Esophagus muscularis mucosa (tissue), 4 donors: ENCODE results near the gene NTRK2. TPM values are rescaled to one million over a fixed set of nuclear protein-coding genes. Genes with fewer than 3 reads are reported as not detected.

Experiments
- DNase-seq: peaks from one replicate; pipeline ENCODE4 v3.0.0-alpha.2; 2017; ENCODE audit errors: extremely low spot score
- H3K27ac ChIP-seq, 4 donors: fragments of 200-600 bp; sonication (generic); replicated peaks in 1 of 4; 1 replicate in 3 of 4; 2 replicates in 1 of 4; pipeline ENCODE4 v1.5.1; 2016 to 2019; ENCODE audit warnings: mild to moderate bottlenecking in 1 of 4
- H3K27me3 ChIP-seq, 4 donors: fragments of 200-600 bp; sonication (generic); one replicate each; pipeline versions ENCODE4 v1.5.1 to v1.6.0; 2016 to 2019
- H3K36me3 ChIP-seq, 4 donors: fragments of 200-600 bp; sonication (generic); one replicate each; pipeline ENCODE4 v1.5.1; 2016 to 2019
- H3K4me1 ChIP-seq, 4 donors: fragments of 200-600 bp; sonication (generic); one replicate each; pipeline ENCODE4 v1.5.1; 2016 to 2019
- H3K4me3 ChIP-seq, 4 donors: fragments of 200-600 bp; sonication (generic); 1 replicate in 2 of 4; 2 replicates in 2 of 4; pipeline ENCODE4 v1.5.1; 2016 to 2019; ENCODE audit warnings: mild to moderate bottlenecking in 4 of 4, moderate library complexity in 1 of 4
- H3K9me3 ChIP-seq, 4 donors: fragments of 200-600 bp; sonication (generic); 1 replicate in 3 of 4; 2 replicates in 1 of 4; pipeline ENCODE4 v1.5.1; 2016 to 2019
- CTCF ChIP-seq, 3 experiments: fragments of 200-600 bp in 2 of 3; fragments of 450-650 bp in 1 of 3; sonication (generic) in 2 of 3; IDR thresholded peaks; one replicate each; pipeline ENCODE4 v1.5.1; 2017 to 2019; ENCODE audit warnings: antibody characterized with exemption in 3 of 3, mild to moderate bottlenecking in 2 of 3, moderate library complexity in 1 of 3
- EP300 ChIP-seq: sonication (generic); formaldehyde crosslinking; IDR thresholded peaks from one replicate; pipeline ENCODE4 v1.6.1; 2017; ENCODE audit warnings: antibody characterized with exemption
- POLR2A ChIP-seq: fragments of 450-650 bp; IDR thresholded peaks from one replicate; pipeline ENCODE4 v1.6.1; 2017; ENCODE audit warnings: antibody characterized with exemption, moderate library complexity, mild to moderate bottlenecking, low read depth
- POLR2AphosphoS5 ChIP-seq, 2 donors: sonication (generic); formaldehyde crosslinking; IDR thresholded peaks; one replicate each; pipeline ENCODE4 v1.6.1; 2017; ENCODE audit warnings: antibody characterized with exemption in 2 of 2
- WGBS: methylation state at CpG from one replicate; pipeline ENCODE4 v1.1.5; 2018; 5-methylcytosine and 5-hydroxymethylcytosine counted together
- intact Hi-C: fragments of 100-400 bp; cut with DNase I; formaldehyde crosslinking; loops from one replicate; pipeline ENCODE4 v1.15.1; 2023
- total RNA-seq, 4 donors: library from RNA; depleted of rRNA; stranded (reverse); fragments of >200 nt; gene quantifications; one replicate each; pipeline versions ENCODE4 v1.1.0 to v1.2.1, GENCODE V29; 2016

Gene NTRK2
- total RNA-seq, 4 donors from 2014 or later = 1.2 to 6.3 (median 5.5) TPM

DNA sequence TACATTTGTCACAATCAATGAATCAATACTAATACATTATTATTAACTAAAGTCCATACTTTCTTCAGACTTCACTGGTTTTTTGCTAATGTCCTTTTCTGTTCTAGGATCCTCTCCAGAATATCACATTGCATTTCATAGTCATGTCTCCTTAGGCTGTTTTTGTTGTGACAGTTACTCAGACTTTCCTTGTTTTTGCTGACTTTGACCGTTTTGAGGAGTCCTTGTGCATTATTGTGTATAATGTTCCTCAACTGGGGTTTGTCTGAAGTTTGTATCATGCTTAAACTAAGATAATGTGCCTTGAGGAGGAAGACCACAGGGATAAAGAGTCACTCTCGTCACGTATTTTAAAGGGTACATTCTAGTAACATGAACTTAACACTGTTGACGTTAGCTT is 376.9 kb downstream of the NTRK2 start:
- no peak for DNase-seq
- intact Hi-C loops = no loop called here
- H3K27me3 ChIP-seq = peaks cover 0 to 4% (median 0%) of the 10 kb centered on the region in 4 donors
- H3K4me1 ChIP-seq = no peaks in the 10 kb centered on the region
- H3K27ac ChIP-seq = no peak overlapping the region
- no peak overlapping the region for H3K4me3 ChIP-seq
- no peaks in the 10 kb centered on the region for H3K36me3 ChIP-seq
- H3K9me3 ChIP-seq = no peaks in the 10 kb centered on the region
- no peak for TF ChIP-seq EP300
- TF ChIP-seq CTCF (IDR thresholded peaks at IDR 0.05) = no peak
- no peak for TF ChIP-seq POLR2A
- TF ChIP-seq POLR2AphosphoS5 (IDR thresholded peaks at IDR 0.05) = no peak
- WGBS = 79% methylated on average over 4 of the region's 4 CpGs

DNA sequence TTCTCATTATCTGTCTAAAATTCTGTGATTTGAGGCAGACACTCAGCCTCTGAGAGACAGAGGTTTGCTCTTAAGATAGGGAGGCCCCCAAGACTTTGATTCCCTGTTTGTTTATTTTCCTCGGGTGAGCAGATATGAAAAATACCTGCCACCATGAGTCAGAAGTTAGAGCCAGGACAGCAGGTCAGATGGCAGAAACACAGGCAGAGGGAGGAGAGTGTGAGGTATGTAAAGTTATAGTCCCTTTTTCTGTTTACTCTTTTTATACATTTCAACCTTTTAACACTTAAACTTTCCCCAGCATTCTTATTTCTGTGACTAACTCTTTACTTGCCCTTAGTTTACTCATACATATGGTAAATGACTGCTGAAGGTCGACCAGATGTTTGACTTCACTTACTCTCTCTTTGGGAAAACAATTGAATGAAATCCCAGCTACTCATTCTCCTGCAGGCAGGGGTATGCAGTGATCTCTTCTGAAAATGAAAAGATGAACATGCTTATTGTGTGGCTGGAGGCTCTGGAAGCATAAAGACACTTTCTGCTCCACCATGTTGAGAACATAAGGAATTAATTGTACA is 383.8 kb downstream of the NTRK2 start:
- intact Hi-C loops = no loop called here
- 17% methylated on average over 2 of the region's 2 CpGs for WGBS
- TF ChIP-seq CTCF (IDR thresholded peaks at IDR 0.05) (no peak), POLR2AphosphoS5 (IDR thresholded peaks at IDR 0.05) (no peak), POLR2A (no peak)
- no peak for DNase-seq
- Histone ChIP-seq H3K9me3 (no peaks in the 10 kb centered on the region), H3K27me3 (peaks cover 0 to 4% (median 0%) of the 10 kb centered on the region in 4 donors), H3K4me3 (no peak overlapping the region), H3K36me3 (no peaks in the 10 kb centered on the region), H3K27ac (no peak overlapping the region), H3K4me1 (no peaks in the 10 kb centered on the region)

GRCh38 chr9:85054017-85054416 is 384.5 kb downstream of the NTRK2 start:
- DNase-seq = no peak
- Histone ChIP-seq H3K36me3 (no peaks in the 10 kb centered on the region), H3K27me3 (peaks cover 0 to 4% (median 0%) of the 10 kb centered on the region in 4 donors), H3K9me3 (no peaks in the 10 kb centered on the region), H3K27ac (no peak overlapping the region), H3K4me1 (no peaks in the 10 kb centered on the region), H3K4me3 (no peak overlapping the region)
- no peak for TF ChIP-seq EP300
- TF ChIP-seq POLR2AphosphoS5 (IDR thresholded peaks at IDR 0.05) = no peak
- no peak for TF ChIP-seq POLR2A
- TF ChIP-seq CTCF (IDR thresholded peaks at IDR 0.05) = no peak
- intact Hi-C loops = no loop called here
- WGBS = 94% methylated on average over 4 of the region's 4 CpGs

GRCh38 chr9:85055506-85056202 is 386.1 kb downstream of the NTRK2 start:
- intact Hi-C loops = no loop called here
- DNase-seq = no peak
- TF ChIP-seq POLR2AphosphoS5 (IDR thresholded peaks at IDR 0.05) (no peak), CTCF (IDR thresholded peaks at IDR 0.05) (no peak), EP300 (no peak), POLR2A (no peak)
- Histone ChIP-seq H3K27me3 (peaks cover 0 to 4% (median 0%) of the 10 kb centered on the region in 4 donors), H3K4me1 (no peaks in the 10 kb centered on the region), H3K36me3 (no peaks in the 10 kb centered on the region), H3K9me3 (no peaks in the 10 kb centered on the region), H3K27ac (no peak overlapping the region), H3K4me3 (no peak overlapping the region)
- WGBS = 68% methylated on average over 2 of the region's 2 CpGs

GRCh38 chr9:85056203-85056572 is 386.7 kb downstream of the NTRK2 start:
- no peak for TF ChIP-seq POLR2AphosphoS5 (IDR thresholded peaks at IDR 0.05)
- TF ChIP-seq EP300 = no peak
- TF ChIP-seq CTCF (IDR thresholded peaks at IDR 0.05) = no peak
- TF ChIP-seq POLR2A = no peak
- no peak for DNase-seq
- Histone ChIP-seq H3K36me3 (no peaks in the 10 kb centered on the region), H3K4me1 (no peaks in the 10 kb centered on the region), H3K4me3 (no peak overlapping the region), H3K9me3 (no peaks in the 10 kb centered on the region), H3K27me3 (peaks cover 0 to 4% (median 0%) of the 10 kb centered on the region in 4 donors), H3K27ac (no peak overlapping the region)
- 76% methylated on average over 3 of the region's 3 CpGs for WGBS
- intact Hi-C loops = no loop called here
